Stimulated activated CD4-positive, alpha-beta T cell treated with anti-CD3 and anti-CD28 coated beads, Interleukin-1b, Interleukin-23, amount 100 ng/mL, for 24 hours (primary cell): ENCODE data around the gene TAOK1.
"Not testable (repeated sequence)": the region's sequence is repeated elsewhere in the genome, so short reads cannot be mapped to it uniquely, and the experiment has no call there.

ENCODE experiments used
- DNase-seq, 4 experiments: peaks; one replicate each; pipeline ENCODE4 v3.0.0-alpha.2; 2020; ENCODE audit warnings: low read depth in 4 of 4, low spot score in 1 of 4

Gene TAOK1

DNA sequence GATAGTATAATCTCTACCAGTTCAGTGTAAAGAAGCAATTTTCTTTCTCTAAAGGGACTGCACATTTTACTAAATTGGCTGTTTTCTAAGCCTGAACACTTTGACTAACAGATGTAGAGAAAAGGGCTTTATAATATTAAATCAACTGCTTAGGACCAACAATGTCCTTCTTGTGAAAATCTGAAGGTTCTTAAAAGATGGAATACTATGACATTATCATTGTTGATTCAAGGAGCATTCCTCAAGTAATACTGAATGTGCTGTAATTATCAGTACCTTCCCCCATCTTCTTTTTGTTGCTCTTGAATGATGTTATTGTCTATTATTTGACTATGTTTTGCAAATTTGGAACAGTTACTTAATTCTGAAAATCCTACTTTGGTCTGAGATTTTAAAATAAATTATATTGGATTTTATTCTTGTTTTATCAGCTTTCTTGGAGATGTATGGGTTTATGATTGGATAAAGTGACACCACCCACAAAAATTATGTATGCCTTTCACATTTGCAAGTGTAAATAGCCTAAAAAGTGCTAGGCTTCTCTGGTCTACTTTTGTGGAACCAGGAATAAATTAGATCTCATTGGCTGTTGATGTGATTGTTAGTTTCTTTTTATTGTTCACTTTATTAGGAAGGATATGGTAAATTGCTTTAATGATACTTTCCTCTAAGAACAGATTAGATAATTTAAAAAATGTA lies 53.0 kb downstream of the TAOK1 start:
- DNase-seq, result no peak

DNA sequence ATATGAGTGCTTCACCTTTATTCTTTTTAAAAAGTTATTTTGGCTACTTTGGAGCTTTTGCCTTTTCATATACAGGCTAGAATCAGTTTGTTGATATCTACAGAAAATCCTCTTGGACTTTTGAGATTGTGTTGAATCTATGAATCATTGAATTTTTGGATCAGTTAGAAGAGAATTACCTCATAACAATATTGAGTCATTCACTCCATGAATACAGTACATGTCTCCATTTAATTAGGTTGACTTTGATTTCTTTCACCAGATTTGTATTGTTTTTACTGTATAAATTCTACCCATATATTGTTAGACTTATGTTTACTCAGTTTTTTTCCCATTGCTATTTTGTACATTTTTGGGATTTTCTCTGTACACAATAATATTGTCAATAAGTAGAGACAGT lies 54.4 kb downstream of the TAOK1 start:
- DNase-seq, result no peak

DNA sequence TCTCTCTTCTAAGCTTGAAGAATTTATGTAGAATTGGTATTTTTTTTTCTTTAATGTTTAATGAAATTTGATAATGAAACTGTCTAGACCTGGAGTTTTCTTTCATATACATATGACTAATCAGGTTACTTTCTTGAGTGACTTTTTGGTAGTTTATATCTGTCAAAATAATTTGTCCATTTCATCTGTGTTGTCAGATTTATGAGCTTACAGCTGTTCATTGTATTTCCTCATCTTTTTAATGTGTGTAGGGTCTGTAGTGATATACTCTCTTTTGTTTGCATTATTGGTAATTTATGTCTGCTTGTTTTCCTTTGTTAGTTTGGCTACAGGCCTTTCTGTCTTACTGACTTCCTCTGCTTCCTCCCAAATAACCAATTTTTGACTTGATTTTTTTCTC lies 55.7 kb downstream of the TAOK1 start:
- DNase-seq, result no peak

DNA sequence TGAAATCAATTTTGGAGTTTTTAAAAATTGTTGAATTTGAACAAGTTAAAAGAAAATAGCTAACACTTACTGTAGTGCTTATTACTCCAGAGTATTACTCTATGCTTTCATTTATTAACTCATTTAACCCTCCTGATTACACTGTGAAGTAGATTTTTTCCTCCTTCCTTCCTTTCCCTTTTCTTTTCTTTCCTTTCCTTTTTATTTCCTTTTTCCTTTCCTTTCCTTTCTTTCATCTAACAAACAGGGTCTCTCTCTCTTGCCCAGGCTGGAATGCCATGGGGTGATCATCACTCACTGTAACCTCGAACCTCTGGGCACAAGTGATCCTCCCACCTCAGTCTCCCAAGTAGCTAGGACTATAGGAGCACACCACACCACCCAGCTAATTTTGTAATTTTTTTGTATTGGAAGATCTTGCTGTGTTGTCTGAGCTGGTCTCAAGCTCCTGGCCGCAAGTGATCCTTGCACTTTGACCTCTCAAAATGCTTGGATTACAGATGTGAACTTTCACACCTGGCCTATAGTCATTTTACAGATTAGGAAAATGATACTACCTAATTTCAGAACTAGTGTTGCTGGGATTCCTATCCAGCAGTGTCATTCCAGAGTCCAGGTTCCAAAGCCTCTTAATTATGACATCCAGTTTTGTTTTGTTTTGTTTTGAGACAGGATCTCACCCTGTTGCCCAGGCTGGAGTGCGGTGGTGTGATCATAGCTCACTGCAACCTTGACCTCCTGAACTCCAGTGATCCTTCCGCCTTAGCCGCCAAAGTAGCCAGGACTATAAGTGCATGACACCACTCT lies 59.9 kb downstream of the TAOK1 start:
- no peak for DNase-seq

DNA sequence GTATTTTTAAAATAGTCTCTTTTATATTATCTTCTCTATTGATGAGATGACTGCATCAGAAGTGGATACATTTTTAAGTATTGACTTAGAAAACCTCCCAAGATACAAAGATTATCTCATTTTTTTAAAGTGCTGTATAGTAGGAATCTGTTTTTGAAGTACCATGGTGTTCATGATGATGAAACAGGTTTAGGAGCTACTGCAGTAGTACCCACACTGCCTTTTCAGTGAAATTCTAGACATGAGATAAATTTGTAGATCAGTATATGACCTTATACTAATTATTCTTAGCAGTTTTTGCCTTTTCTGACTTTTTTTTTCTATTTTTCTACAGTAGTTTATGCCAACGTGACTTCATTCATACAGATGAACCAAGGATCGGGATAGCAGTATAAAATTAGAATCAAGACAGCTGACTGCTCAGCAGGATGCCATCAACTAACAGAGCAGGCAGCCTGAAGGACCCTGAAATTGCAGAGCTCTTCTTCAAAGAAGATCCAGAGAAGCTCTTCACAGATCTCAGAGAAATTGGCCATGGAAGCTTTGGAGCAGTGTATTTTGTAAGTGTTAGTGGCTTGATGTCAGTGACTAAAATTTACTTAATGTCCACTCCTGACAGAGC lies 61.1 kb downstream of the TAOK1 start:
- DNase-seq, result no peak

DNA sequence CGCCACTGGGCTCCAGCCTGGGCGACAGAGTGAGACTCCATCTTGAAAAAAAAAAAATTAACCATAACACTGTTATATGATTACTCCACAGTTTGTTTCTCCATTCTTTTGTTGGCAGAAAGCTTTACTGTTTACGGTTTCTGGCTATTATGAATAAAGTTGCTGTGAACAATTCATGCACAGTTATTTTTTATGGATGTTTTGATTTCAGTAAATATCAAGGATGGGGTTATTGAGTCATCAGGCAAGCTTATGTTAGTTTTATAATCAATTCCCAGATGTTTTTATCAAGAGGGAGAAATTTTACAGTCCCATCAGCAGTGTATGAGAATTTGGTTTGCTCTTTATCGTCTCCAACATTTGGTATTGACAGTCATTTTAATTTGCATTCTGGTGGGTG lies 67.9 kb downstream of the TAOK1 start:
- DNase-seq, result no peak

DNA sequence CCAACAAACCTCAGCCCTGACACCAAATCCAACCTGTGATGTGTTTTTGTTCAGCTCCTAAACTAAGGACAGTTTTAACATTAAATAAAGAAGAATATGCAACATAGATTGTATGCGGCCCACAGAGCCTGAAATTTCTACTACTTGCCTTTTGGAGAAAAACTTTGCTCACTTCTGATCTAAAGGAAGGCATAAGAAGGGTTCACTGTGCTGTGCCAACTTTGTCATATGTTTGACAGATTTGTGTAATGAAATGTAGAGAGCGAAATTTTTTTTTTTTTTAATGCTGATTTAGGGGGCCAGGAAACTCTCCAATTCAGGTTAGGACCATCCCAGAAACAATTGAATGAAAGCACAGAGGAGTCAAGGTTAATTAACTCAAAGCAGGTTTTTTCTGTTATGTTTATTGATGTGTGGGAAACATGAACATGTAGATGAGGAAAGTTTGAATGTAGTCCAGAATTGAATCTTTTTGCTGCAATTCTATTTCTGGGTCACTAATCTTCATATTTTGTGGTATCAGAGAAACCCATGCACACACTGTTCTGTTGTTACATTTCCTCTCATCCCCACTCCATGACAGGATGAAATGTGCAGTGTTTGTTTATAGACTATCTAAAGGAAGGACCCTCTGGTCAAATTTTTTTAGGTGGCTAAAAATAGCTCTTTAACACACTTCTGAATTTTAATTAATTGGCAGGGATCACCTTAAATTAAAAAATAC lies 71.5 kb downstream of the TAOK1 start:
- DNase-seq, result no peak

DNA sequence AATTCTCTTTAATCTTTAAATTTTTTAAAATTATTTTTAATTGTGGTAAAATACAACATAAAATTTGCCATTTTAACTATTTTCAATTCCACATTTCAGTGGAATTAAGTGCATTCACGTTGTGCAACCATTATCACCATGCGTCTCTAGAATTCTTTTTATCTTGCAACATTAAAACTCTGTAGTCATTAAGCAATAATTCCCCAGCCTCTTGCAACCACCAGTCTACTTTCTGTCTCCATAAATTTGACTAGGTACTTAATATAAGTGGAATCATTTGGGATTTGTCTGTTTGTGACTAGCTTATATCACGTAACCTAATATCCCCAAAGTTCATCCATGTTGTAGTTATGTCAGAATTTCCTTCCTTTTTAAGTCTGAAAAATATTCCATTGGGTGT lies 79.1 kb downstream of the TAOK1 start:
- no peak for DNase-seq

DNA sequence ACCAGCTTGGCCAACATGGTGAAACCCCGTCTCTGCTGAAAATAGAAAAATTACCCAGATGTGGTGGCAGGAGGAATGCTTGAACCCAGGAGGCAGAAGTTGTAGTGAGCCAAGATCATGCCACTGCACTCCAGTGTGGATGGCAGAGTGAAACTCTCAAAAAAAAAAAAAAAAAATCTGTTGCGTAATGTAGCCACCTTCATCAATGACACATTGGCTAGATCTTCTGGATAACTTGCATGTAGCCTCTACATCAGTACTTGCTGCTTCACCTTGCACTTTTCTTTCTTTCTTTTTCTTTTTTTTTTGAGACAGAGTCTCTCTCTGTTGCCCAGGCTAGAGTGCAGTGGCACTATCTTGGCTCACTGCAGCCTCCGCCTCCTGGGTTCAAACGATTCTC lies 83.3 kb downstream of the TAOK1 start:
- not testable (repeated sequence) for DNase-seq

DNA sequence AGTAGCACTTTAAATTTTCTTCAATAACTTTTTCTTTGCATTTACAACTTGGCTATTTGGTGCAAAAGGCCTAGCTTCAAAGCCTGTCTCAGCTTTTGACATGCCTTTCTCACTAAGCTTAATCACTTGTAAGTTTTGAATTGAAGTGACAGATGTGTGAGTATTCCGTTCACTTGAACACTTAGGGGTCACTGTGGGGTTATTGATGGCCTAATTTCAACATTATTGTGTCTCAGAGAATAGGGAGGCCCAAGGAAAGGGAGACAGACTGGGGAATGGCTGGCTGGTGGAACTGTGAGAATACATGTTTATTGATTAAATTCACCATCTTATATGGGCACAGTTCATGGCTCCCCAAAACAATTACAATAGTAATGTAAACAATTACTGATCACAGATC lies 84.1 kb downstream of the TAOK1 start:
- DNase-seq, result no peak

DNA sequence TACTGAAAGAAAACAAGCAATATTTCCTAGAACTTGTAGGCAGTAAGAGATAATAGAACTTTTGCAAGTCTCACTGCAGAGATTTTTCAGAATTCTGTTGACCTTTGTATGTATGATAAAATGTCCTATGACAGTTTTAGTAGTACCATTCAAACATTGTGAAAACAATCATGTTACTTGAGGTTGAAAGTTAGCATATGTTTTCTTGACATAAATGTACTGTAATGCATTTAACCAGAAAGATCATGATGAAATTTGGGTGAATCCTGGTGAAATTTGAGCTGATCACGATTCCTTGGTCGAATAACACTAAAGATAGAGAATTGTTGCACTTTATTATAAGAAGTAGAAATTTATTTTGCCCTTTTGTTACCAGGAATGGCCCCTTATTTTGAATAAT lies 85.7 kb downstream of the TAOK1 start:
- no peak for DNase-seq

DNA sequence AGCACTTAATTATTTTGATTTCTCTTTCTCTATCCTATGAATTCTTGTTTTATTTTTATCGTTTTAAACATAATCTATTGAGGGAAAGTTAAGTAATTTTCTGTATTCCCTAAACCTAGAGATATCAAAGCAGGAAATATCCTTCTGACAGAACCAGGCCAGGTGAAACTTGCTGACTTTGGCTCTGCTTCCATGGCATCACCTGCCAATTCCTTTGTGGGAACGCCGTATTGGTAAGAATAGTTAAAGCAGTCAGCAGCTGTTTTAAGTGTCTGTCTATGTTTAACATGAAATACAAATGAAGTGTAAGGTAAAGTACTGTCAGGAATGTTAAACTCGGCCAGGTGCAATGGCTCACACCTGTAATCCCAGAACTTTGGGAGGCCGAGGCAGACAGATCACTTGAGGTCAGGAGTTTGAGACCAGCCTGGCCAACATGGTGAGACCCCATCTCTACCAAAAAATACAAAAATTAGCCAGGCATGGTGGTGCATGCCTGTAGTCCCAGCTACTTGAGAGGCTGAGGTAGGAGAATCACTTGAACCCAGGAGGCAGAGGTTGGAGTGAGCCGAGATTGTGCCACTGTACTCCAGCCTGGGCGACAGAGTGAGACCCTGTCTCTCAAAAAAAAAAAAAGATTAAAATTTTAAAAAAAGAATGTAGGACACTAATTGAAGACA lies 90.2 kb downstream of the TAOK1 start:
- not testable (repeated sequence) for DNase-seq

DNA sequence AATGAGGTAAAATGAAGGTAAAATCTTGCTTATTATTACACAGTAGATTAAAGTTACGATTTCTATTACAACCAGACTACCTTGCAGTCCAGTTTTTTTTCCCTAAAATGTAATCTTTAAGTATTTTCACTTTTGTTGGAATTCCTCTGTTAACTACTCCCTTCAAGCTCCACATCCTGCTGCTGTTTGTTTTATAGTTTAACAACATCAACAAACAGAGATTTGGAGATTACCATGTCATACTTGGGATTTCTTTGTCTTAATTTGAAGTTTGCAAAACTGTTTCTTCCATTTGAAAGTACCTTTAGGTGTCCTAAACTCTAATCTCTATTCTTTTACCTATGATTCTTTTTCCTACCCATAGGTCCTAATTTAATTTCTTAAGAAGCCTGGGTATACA lies 93.3 kb downstream of the TAOK1 start:
- DNase-seq, result no peak

DNA sequence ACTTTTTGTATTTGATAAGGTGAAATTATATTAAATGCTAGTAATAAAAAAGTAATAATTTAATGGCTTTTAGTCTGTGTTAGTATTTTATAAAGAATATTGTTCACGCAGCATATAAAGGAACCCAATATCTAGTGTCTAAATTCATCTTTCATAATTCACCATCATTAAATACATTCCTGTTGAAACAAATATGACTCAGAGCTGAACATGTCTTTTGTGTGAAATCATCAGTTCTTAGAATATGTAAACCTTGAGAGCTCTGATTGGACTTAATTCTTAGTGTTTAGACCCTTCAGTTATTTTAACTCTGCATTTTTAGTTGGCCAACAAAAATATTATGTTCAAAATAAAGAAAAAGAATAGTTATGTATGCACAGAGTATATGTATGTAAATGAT lies 104.8 kb downstream of the TAOK1 start:
- DNase-seq, result no peak

DNA sequence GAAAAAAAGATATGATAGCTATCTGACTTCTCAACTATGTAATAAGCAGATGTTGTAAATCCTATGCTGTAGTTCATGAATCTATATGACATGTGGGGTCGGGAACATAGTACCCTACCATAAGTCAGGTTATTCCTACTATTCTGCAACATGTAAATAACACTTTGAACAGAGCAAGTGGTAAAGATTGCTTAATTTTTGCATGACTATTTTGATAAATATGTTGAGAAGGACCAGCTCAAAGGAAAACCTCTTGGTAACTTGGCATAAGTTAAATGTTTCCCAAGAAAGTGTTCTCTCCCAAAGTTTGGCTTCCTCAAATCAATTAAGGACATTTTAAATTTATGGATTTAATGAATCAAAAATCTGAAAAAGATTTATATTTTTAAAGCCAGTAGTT lies 114.5 kb downstream of the TAOK1 start:
- DNase-seq, result no peak

DNA sequence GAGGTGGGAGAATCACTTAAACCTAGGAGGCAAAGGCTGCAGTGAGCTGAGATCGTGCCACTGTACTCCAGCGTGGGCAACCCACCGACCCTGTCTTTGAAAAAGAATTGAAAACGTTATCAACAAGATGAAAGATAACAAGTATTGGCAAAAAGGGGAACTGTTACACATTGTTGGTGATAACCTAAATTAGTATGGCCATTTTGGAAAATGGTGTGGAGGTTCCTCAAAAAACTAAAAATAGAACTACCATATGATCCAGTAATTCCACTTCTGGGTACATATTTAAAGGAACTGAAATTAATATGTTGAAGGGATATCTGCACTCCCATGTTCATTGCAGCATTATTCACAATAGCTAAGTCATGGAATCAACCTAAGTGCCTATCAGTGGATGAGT lies 115.7 kb downstream of the TAOK1 start:
- DNase-seq, result no peak

DNA sequence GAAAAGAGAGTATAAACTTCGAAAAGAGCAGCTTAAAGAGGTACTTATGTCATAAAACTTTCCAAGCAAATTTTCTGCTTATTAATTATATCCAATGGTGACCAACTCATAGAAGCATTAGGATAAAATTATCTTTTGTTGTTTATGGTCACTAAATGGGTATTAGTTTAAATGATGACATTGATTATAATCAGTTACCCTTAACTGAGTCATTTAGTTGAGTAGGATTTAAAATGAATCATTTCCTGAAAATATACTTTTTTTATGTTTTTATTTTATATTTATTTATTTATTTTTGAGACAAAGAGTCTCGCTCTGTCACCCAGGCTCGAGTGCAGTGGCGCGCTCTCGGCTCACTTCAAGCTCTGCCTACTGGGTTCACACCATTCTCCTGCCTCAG lies 120.8 kb downstream of the TAOK1 start:
- DNase-seq, result no peak

DNA sequence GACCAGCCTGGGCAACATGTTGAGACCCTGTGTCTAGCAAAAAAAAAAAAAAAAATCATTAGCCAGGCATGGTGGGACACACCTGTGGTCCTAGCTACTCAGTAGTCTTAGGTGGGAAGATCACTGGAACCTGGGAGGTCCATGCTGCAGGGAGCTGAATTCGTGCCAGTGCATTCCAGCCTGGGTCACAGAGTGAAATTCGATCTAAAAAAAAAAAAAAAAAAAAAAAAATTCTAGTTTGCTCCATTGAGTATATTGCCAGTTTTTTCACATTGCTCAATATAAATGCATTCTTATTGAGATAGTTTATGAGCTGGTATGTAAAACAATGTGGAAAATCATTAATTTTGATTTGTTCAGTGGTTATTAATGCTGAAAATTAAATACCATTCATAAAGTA lies 124.6 kb downstream of the TAOK1 start:
- DNase-seq, result no peak

DNA sequence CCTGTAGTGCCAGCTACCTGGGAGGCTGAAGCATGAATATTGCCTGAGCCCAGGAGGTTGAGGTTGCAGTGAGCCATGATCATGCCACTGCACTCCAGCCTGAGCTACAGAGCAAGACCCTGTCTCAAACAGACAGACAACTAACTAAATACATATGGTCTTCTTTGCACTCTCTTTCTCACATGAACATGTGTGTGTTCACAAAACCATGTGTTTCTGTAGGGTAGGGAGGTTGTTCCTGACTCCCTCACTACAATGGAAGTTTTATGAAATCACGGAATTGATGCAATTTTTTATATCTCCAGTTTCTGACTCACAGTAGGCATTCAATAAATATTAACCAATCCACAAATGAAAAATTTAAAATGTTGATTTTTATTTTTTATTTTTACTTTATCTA lies 128.2 kb downstream of the TAOK1 start:
- no peak for DNase-seq

DNA sequence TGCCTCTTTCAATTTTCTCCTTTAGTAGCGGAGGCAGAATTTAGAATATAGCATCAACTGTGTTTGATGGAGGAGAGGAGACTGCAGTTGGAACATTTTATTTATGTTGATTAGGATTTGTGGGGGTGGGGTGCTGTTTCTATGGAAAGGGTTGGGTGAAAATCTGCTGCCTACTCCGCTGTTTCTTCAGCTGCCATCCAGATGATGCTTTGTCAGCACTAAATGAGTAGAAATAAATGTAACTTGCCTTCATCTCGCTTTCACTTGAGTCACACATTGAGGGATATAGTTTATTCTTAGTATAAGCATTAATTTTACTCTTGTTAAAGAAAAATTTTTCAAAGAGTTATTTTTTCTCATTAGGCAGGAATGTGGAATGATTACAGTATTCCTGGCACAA lies 134.5 kb downstream of the TAOK1 start:
- no peak for DNase-seq

DNA sequence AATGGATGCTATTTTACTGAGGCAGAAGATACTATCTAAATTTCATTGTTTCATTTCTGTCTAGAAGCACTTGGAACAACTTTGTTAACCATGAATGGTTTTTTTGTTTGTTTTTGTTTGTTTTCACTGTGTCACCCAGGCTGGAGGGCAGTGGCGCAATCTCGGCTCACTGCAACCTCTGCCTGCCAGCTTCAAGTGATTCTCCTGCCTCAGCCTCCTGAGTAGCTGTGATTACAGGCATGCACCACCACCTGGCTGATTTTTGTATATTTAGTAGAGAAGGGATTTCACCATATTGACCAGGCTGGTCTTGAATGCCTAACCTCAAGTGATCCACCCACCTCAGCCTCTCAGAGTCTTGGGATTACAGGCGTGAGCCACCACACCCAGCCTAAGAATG lies 136.2 kb downstream of the TAOK1 start:
- DNase-seq, result no peak
